HFF-Myc (cell line): ENCODE results near the gene GLG1.

Experiments
- DNase-seq: peaks from one replicate; pipeline ENCODE4 v3.0.0-alpha.2; 2011; ENCODE audit warnings: low read depth; ENCODE audit errors: extremely low read depth
- H3K4me3 ChIP-seq: replicated peaks from 2 replicates; pipeline ENCODE4 v1.5.1; 2011; ENCODE audit warnings: low read depth, mild to moderate bottlenecking, control low read depth, low read length
- CTCF ChIP-seq: IDR thresholded peaks from 2 replicates; pipeline ENCODE4 v1.5.1; 2012; ENCODE audit warnings: mild to moderate bottlenecking, low read depth, low read length, control low read depth; ENCODE audit errors: missing control alignments

Gene GLG1

GRCh38 chr16:74472540-74472939 is 134.4 kb downstream of the GLG1 start:
- no peak overlapping the region for H3K4me3 ChIP-seq
- no peak for DNase-seq
- TF ChIP-seq CTCF, result no peak

GRCh38 chr16:74472010-74472409 is 134.9 kb downstream of the GLG1 start:
- no peak for TF ChIP-seq CTCF
- no peak for DNase-seq

GRCh38 chr16:74469946-74470478 is 136.9 kb downstream of the GLG1 start:
- TF ChIP-seq CTCF, result no peak
- DNase-seq, result no peak
- no peak overlapping the region for H3K4me3 ChIP-seq

More at GRCh38 chr16:74472010-74472409, 134.9 kb downstream of the GLG1 start:
- H3K4me3 ChIP-seq, result no peak overlapping the region

GRCh38 chr16:74468807-74469525 is 137.9 kb downstream of the GLG1 start:
- peak; percentile 18 for TF ChIP-seq CTCF
- DNase-seq, result no peak
- H3K4me3 ChIP-seq, result no peak overlapping the region

GRCh38 chr16:74466872-74467271 is 140.0 kb downstream of the GLG1 start:
- DNase-seq, result no peak
- no peak for TF ChIP-seq CTCF
- no peak overlapping the region for H3K4me3 ChIP-seq

GRCh38 chr16:74465851-74466685 is 140.8 kb downstream of the GLG1 start:
- no peak for TF ChIP-seq CTCF
- no peak for DNase-seq

More at GRCh38 chr16:74465851-74466685, 140.8 kb downstream of the GLG1 start:
- no peak overlapping the region for H3K4me3 ChIP-seq
